ENCODE results near the gene TMEM208.

TMEM208 gene

DNA sequence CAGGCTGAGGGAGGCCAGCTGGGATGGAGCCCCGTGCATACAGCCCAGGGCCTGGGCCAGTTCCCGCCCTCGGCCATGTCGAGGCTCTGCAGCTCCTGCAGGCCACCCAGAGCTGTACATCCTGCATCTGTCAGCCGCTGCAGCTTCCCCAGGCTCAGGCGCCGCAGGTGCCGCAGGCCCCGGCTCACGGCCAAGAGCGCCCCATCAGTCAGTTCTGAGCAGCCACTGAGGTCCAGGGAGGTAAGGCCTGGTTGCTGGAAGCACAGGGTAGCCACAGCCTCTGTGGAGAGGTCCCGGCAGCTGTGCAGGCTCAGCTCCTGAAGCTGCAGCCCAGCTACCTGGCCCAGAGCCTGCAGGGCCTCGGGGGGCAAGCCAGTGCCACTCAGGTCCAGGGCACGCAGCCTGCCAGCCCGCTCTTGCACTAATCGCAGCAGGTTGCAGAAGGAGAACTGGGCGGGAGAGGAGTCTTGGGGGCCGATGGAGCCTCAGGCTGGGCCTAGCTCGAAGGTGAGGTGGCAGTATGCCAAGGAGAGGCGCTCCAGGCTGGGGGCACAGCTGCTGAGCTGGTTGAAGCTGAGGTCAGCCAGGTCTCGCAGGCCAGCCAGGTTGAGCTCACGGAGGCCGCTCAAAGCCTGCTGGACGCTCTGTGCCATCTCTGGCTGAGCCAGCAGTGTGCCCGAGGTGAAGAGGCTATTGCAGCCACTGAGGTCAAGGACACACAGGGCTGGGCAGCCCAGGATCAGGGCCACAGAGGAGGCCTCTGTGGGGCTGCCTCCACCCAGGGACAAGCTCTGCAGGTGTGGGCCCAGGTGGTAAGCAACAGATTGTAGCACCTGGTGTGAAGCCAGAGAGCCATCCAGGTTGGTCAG is 16.6 kb upstream of the TMEM208 start:
- no peak for DNase-seq

DNA sequence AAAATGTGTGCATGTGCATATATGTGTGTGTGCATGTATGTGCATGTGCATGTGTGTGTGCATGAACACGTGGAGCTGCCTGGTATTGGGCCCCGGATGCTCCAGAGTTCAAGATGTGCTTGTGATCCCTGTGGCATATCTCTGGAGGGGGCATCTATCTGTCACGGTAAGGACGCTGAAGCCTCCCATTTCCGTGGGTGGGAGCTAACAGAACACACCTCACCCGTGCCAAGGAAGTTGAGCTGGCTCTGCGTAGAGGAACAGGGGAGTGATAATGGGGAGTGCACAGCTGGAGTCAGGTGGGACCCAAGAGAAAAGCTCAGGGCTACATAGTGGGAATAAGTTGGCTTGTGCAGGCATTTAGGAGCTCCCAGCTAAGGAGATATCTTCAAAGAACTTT is 15.3 kb upstream of the TMEM208 start:
- no peak for DNase-seq

DNA sequence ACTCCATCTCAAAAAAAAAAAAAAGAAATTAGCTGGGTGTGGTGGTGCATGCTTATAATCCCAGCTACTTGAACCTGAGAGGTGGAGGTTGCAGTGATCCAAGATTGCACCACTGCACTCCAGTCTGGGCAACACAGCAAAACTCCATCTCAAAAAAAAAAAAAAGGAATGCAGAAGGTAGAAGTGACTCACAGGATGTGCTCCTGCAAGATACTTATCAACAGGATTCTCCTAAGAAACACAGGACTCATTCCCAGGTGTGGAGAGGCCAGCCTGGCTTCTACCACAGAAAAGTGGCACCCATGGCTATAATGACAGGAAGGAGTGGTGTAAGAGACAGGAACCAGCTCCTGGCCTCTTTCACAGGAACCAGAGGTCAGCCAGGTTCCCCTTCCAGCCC is 14.2 kb upstream of the TMEM208 start:
- DNase-seq = no peak

DNA sequence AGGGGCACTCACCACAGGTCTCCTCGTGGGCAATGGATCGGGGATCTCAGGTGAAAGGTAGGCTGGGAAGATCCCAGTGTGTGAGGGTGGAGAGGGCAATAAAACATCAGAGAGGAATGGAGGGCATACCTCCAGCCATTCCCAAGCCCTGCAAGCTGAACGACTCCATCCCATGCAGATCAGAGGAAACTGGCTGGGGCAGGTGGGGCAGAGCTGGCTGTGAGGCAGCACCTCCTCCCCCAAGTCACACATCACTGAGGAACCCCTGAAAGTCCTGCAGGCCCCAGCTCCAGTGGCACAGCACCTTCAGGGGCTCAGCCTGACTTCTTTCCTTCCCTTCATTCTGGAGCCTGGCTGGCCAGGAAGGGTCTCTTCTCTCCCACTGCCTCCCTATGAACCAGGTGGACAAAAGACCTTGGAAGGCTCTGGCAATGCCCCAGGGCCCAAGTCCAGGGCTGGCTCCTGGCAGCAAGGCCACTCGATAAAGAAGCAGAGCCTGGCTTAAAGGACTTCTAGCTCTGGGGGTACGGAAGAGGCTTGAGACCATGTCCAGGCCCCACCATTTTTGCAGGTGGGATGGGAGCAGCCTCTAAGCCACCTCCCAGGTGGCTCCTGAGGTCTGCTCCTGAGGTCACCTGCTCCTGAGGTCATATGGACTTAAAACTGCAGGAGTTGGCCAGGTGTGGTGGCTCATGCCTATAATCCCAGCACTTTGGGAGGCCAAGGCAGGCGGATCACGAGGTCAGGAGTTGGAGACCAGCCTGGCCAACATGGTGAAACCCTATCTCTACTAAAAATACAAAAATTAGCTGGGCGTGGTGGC is 13.5 kb upstream of the TMEM208 start:
- DNase-seq = no peak

DNA sequence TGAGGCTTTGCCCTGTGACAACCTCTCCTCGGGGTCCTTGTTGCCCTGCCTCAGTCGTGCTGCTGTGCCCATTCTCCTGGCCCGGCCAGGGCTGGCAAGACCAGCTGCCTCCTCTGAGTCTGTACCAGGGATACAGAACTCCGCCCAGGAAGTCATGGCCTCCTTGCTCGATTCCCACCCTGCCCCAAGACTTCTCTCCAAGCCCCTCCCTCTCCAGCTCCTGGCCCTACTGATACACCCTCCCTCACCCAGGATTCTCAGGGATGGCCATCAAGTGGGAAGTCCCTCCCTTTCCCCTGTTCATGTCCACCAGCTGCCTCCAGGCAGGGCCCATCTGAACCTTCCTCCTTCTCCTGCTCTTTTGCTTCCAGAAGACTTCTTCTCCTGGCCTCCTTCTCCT is 11.2 kb upstream of the TMEM208 start:
- no peak for DNase-seq

DNA sequence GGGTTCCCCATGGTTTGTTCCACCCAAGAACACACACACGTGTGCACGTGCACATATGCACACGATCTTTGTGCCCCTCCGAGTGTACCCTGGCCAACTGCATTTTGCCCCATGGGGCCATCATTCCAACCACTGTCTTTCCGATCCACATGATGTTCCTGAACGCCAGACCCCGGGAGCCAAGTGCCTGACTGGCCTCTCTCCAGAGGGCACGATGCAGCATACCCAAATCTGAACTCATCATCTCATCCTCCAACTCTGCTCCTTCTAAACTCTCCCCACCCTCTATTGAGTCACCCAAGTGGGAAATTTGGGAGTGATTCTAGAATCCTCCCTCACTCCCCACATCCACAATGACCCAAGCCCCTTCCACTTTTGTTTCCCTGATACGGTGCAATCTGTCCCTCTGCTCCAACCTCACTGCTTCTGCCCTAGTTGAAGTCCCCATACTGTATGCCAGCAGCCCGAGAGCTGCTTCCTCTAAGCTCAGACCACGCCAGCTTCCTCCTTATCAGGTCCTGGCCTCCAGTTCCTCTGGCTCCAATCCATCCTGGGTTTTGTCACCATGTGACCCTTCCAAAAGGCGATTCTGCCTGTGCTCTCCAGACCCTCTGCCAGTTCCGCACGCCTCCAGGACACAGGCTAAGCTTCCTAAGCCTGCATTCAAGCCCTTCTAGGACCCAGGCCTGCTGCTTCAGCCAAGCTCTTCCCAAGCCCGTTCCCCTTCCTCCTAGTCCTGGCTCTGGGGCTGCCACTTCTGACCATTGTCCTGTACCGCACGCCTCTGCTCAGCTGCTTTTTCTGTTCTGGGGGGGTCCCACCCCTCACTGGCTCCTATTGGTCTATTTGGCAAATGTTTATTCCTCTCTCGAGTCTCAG is 10.1 kb upstream of the TMEM208 start:
- DNase-seq = no peak

DNA sequence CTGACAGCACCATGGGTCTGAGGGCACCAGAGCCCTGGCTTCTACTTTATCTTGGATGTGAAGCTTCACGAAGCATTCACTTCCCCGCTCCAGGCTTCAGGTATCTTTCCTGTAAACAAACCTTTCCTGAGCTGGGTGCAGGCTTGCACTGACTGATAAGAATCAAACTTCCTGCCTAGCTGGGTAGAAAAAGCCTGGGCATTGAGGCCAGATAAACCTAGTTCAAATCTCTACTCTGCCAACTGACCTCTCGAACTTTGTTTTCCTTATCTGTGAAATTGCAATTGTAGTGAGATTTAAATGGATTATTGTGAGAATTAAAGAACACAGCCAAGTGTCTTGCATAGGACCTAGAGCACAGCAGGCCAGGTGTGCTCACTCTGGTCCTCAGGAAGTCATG is 2.9 kb upstream of the TMEM208 start:
- no peak for DNase-seq

DNA sequence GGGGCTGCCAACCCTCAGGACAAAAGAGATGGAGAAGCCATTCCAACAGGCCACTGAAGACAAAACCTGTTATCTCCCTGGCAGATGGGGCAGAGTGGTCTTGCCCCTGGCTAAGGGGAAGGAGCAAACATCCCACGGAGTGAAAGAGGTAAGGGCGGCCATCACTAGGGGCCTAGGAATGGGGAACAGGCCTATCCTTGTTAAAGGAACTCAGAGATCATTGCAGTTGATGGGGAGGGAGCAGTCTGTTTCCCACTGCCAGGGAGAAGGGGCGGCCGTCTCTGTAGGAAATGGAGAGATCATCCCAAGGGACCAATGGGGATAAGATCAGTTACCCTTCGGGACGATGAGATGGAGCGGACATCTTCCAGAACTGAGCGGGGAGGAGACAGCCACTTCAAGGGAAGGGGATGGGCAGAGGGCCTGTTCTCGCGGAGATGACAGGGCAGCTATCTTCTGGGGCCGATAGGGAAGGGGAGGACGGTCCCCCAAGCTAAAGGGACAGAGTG is 581 bp upstream of the TMEM208 start:
- DNase-seq = no peak

DNA sequence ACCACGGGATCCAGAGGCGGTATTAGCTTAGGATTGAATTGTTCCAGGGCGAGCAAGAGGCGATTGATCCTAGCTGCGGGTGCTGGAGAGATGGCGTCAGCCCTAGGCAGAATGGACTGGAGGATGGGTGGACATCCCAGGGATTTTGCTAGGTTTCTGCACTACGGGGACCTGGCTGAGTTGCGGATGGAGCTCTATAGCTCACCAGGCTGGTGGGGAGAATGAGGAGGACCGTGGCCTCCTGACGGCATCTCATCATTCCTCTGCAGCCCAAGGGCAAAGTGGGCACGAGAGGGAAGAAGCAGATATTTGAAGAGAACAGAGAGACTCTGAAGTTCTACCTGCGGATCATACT is 614 bp downstream of the TMEM208 start:
- no peak for DNase-seq

DNA sequence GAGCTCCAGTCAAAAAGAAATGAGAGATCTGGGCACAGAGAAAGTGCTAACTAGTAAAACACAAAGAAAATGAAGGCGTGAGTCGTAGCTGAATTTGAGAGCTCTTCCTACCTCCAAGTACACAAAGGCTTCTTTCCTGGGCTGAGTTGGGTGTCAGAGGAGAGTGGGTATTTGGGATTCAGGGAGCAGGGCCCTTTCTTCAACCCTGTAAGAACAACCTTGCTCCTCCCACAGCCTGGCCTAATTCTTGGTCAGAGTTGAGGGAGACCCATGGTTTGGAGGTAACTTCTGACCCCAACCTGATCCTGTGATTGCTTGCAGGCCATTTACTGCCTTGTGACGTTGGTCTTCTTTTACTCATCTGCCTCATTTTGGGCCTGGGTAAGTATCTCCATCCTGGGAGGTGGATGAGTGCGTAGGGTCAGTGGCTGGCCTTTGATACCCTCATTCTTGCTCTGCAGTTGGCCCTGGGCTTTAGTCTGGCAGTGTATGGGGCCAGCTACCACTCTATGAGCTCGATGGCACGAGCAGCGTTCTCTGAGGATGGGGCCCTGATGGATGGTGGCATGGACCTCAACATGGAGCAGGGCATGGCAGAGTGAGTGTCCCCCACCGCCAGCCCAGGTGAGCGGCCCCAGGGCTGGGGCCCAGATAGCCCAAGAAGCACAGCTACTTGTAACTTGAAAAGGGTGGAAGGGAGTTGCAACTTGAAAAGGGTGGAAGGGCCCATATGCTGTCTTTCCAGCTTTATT is 1.3 kb downstream of the TMEM208 start:
- DNase-seq = no peak

DNA sequence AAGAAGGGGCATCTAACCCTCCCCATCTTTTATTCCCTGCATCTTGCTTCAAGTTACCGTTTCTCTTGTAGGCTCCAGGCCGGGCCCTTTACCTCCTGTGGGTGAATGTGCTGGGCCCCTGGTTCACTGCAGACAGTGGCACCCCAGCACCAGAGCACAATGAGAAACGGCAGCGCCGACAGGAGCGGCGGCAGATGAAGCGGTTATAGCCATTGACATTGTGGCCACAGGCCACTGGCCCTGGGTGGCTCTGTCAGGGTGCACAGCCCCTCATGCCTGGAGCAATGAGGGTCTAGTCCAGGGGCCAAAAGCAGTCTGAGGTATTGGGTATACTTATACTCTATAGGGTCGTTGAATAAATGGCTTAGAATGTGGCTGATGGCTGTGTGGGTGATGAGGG is 2.0 kb downstream of the TMEM208 start:
- DNase-seq = no peak

DNA sequence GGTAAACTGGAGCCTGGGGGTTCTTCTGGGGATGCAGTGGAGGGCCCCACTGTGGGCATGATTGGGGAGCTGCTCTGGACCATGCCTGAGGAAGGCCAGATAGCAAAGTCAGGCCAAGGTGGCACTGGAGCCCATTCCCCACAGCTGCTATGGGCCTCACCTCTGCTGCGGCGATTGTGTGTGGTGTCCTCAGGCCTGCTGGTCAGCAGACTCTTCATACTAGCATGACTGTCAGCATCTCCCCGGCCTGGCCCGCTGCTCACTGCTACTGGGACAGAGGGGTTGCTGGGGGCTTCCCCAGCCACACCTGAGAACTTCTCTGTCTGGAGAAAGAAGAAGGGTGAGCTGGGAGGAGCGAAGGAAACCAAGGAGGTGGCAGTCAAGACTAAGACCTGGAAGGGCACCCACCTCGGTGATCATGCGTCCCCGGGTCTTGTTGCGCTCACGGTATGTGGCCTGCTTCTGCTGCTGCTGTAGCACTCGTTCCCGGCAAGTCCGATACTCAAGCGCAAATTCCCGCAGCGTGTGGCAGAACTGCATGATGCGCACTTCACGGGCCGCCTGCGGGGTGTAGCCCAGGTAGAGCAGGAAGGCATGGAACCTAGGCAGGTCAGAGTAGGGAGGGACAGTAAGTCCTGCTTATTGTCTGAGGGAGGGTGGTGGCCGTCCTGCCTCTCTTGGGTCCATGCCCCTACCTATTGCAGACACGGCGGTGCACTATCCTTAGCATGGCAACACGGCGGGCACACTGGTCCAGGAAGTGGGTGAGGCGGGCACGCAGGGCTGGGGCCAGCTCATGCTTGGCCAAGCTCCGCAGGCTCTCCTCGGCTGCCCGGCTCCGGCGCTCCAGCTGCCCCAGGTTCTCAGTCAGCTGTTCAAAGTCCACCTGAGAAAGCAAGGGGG is 3.2 kb downstream of the TMEM208 start:
- no peak for DNase-seq

DNA sequence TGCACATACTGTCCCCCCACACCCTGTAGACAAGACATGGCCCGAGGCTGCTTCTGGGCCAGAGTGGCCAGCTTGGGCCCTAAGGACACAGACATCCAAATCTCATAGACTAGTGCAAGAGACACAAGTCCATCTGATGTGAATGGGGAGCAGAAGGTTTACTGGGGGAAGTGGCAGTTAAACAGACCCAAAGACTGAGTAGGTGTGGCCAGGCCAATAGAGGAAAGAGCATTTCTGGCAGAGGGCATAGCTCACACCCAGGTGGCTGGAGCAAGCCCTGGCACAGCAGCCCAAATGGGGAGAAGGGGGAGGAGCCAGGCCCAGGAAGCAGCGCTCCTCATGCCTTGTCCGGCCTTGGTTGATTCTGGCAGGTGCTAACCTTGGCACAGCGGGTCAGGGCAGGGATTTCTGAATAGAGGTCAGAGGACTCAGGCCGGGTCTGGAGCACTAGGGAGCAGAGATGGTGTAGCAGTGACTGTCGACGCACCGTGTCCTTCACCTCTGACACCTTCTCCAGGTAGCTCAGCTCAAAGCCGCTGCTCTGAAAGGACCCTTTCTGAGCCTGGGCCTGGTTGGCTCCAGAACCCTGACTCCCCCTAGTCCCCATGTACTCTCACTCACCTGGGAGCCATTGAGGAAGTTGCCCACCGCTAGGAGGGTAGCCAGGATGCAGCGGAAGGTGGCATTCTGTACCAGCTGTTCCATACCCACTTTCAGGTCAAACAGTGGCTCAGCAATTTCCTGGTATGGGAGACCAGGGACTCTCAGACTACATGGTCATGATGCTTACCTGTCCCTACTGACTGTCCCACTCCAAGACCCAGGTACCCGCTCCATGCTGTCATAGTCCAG is 4.1 kb downstream of the TMEM208 start:
- no peak for DNase-seq

DNA sequence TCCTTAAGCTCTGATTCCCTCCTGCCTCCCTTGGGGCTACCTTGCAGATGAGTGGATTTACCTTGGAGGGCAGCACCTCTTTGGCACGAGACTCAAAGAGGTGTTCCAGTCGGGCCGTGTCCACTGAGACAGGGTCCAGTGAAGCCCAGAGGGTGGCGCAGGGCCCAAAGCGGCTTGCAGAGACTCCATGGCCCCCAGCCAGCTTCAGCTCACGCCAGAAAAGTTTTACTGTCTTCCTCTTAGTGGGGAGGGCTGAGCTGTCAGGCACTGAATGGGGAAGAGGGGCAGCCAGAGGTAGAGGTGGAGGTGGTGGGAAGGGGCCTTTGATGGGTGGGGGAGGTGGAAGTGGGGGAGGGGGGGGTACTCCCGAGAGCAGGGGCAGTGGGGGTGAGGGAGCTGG is 6.7 kb downstream of the TMEM208 start:
- DNase-seq = no peak

DNA sequence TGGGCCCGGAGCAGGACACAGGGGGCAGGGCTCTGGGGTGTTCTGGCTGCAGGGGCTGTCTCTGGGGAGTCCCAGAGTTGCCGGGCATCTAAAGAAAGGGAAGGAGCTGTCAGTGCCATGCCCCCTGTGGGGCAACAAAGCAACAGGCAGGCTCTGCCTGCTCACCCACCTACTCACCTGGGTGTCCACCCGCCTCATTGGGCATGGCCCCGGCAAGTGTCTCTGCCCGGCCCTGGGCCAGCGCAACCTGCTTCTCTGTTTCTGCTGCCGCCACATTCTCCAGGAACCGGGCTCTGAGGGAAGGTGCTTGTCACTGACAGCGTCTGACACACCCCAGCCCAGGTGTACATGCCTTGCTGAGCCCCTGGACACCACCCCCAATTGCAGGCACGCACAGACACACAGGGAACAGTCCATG is 7.3 kb downstream of the TMEM208 start:
- DNase-seq = no peak

DNA sequence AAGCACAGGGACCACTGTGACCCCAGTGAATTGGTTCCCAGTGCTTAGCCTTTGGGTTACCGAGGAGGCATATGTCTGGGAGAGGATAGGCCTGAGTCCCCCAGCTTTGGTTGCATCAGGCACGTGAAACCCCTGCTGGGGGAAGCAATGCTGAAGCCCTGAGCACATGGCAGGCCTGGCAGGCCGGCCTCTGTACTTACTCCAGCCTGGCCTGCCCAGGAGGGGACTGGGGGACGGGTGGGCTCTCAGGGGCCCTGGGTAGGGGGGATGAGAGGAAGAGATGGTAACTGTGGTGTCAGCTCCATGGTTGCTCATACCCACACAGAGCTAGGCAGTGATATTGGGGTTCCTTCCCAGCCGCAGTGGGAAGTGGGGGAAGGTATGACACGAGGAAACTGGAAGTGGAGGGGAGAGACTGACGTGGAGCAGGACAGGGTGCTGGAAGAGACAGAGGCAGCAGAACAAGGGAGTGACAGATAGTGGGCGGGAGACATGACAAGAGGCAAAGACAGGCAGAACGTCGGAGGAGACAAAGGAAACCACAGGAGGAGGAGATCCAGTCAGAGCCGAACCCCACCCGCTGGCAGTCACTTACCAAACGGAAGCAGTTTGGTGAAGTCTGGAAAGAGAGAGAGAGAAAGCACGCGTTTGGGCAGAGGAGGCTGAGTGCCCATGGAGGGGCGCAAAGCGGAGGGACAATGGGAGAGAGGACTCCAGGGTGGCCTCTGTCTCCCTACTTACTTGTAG is 9.1 kb downstream of the TMEM208 start:
- DNase-seq = no peak

DNA sequence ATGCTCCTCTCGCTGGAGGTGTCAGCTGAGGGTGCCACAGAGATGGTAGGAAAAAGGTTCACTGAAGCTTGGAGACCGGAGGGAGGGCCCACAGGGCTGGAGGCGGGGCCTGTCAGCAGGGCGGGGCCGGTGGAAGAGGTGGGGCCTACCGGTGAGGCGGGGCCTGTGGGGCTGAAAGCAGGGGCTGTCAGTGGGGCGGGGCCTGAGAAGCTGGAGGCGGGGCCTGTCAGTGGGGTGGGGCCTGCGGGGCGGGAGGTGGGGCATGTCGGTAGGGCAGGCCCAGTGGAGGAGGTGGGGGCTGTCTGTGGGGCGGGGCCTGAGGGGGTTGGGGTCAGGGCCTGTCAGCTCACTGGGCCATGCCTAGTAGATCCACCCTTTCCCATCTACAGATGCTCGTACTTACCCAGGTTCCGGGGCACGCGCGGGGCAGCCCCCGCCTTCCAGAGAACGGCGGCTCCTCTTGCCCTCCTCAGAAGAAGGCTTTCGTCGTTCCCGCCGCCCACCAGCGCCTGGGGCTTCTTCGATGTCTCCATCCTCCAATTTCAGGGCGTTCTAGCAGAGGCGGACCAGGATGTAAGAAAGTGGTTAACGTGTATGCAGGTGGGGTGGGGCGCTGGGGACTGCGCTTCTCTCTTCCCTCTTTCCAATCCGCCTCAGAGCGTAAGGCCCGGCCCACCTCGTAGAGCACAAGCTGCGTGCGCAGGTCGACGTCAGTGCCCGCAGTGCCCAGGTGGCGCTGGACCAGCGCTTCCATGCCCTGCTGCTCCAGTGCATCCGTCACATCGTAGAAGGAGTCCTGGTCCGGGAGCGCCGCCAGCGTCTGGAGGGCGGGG is 9.8 kb downstream of the TMEM208 start:
- peak; percentile 94 to 95 for DNase-seq
